ENCODE measurements around the gene HGD.
"Not testable (repeated sequence)": the region's sequence is repeated elsewhere in the genome, so short reads cannot be mapped to it uniquely, and the experiment has no call there.

The HGD gene

DNA sequence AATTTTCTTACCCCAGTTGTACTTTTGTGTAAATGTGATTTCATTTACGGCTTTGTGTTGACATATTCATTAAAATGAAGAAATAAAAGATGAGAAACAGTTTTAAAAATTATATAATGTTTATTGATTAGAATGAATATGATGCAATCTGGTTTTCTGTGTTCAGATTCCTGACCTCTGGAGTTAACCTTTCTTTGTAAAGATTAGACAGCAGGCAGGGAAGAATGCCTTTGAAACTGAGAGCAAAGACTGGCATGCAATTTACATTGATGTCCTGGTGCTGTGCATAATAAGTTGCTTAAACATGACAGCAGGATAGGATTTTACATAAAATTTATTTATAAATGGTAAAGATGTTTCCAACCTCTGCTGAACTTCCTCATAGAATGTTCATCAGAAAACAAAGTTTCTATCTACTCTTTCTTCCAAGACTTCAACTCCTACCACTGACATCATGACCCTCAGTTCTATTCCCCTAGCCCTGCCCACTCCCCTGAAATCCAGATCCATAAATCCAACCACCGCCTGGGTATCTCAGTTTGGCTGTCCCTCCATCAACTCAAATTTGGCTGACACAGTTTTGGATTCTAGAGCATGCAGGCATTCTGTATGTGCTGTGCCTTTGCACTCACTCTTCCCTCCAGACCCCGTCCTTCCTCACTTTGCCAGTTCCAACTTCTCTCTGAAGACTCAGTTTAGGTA, 1.7 kb downstream of the HGD start:
- no peak for DNase-seq (ENCODE audit: low read depth)

GRCh38 chr3:120678984-120679383, 3.1 kb downstream of the HGD start:
- no peak for DNase-seq (ENCODE audit: low read depth)

DNA sequence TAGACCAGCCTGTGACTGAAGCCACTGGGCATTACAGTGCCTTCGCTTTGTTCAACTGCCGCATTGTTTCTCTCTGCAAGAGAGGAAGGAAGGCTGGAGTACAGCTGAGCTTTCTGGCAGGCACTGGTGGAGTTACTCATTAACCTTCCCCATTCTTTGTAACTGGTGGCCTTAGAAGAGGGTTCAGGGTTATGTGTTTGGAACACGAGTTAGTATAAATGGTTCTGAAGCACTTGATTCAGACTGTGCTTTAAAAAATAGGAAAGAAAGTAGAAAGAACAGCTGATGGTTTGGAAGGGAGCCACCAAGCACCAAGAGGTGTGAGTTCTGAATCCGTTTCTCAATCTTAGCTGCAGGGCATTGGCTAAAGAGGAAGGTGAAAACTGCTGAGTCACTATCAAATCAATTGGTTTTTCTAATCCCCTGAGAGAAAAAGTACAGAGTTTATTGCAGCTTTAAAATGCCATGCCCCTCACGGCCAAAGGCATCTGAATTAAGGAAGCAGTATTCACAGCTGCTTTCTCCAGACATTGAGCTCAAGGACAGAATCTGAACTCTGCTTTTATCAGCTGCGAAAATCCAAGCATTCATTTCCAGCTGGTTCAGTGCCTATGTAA, 3.6 kb downstream of the HGD start:
- no peak for DNase-seq (ENCODE audit: low read depth)

- DNase-seq (ENCODE audit: low read depth), result not testable (repeated sequence)
Observed at GRCh38 chr3:120677193-120677592, 4.8 kb downstream of the HGD start.

GRCh38 chr3:120673116-120673515, 8.9 kb downstream of the HGD start:
- DNase-seq (ENCODE audit: low read depth), result no peak

GRCh38 chr3:120670576-120670975, 11.5 kb downstream of the HGD start:
- no peak for DNase-seq (ENCODE audit: low read depth)

- DNase-seq (ENCODE audit: low read depth), result no peak
Observed at GRCh38 chr3:120664926-120665325, 17.1 kb downstream of the HGD start.

- DNase-seq (ENCODE audit: low read depth), result no peak
Observed at GRCh38 chr3:120661945-120662344, 20.1 kb downstream of the HGD start.

DNA sequence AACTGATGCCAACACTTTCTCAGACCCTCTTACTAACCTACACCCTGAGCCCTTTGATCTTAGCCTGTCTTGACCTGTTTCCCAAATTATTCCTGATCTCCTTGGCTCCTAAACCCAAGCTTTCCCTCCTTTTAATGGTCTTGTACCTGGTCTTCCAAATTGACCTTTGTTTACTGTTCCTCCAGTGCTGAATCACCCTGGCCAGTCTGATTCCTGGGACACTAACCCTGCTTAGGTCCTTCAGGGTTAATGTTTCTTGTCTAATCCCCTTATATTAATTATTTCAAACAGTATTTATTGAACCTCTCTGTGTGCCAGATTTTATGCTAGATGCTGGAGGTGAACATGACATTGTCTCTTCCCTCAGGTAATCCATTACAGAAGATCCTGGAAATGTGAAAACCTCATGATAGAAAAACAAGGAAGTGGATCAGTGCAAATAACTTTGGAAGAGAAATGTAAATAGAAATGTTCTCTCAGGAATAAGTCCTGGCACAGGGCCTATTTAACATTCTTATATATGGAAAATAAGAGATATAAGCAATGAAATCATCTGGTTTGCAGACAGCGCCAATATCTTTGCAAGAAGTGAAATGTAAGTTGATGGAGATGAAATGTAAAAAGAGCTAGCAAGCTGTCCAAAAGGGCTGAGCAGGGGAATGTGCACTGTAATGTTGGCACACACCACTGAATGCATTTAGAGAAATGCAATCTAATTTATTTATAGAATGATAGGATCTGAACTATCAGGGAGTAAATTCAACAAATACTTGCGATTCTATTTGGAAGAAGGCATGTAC, 20.7 kb downstream of the HGD start:
- no peak for DNase-seq (ENCODE audit: low read depth)

DNA sequence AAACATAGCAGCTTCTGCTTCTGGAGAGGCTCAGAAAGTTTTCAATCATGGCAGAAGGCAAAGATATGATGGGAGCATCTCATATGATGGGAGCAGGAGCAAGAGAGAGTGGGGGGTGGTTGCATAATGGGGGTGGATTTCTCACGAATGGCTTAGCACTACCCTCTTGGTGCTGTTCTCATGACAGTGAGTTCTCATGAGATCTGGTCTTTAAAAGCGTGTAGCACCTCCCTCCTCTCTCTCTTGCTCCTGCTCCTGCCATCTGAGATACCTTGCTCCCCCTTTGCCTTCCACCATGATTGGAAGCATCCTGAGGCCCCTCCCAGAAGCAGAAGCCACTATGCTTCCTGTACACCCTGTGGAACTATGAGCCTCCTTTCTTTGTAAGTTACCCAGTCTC, 22.2 kb downstream of the HGD start:
- no peak for DNase-seq (ENCODE audit: low read depth)

- DNase-seq (ENCODE audit: low read depth), result no peak
Observed at GRCh38 chr3:120659285-120659684, 22.8 kb downstream of the HGD start.

DNA sequence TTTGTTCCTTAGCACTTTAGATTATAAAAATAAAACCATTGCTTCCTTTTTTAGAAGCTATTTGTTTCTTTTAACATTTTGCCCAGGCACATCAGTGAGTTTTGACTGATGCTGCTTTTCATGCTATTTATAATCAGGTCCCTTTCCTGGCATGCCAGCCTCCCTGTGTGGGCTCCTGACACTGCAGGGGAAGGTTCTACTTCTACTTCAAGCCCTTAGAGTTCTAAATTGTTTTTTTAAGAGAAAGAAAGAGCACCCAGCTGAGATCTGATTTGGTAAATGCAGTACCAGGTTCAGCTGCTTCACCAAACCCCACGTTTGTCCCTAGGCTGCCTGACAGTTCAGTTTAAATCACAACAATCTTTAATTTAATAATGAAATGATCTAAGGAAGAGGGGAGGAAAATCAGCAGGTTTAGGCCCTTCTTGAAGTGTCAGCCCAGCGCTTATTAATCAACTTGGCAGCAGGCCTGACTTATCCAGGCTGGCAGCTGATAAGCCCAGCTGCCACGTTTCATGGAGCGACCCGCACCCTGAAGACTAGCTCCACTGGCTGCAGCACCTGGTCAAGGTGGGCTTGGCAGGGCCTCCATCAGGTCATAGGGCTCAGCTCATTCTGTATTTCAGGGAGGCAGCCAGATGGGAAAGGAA, 29.0 kb downstream of the HGD start:
- no peak for DNase-seq (ENCODE audit: low read depth)

DNA sequence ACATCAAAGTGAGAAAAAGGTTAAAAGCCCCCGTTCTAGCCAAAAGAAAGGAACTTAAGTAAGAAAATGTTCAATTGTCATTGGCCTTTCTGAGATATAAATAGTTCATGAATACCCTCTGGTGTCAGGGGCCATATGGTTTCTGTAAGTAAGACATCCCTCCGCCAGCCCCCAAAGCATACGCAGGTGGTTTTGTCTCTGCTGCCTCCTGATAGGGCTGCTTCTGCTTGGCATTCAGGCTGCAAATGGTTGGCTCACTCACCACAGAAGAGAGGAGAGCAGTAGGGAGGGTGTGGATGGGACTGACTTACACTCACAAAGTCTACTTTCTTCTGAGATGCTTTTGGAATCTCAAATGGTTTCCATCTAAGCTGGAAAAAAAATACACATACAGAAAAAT, 29.8 kb downstream of the HGD start:
- DNase-seq (ENCODE audit: low read depth), result no peak

DNA sequence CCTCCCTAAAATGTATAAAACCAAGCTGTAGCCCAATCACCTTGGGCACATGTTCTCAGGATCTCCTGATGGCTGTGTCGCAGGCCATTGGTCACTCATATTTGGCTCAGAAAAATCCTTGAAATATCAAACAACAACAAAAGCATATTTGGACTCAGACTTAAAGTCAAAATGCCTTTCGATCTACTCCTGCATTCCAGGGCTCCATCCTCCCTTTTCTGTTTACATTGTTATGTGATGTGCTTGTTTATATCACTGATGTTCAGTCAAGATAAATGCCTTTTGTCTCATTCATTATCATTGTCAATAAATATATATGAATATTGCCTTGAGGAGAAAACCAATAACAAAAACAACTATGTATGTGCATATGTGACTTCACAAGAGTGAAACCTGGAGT, 31.7 kb downstream of the HGD start:
- no peak for DNase-seq (ENCODE audit: low read depth)

- no peak for DNase-seq (ENCODE audit: low read depth)
Observed at GRCh38 chr3:120649830-120650233, 32.2 kb downstream of the HGD start.

DNA sequence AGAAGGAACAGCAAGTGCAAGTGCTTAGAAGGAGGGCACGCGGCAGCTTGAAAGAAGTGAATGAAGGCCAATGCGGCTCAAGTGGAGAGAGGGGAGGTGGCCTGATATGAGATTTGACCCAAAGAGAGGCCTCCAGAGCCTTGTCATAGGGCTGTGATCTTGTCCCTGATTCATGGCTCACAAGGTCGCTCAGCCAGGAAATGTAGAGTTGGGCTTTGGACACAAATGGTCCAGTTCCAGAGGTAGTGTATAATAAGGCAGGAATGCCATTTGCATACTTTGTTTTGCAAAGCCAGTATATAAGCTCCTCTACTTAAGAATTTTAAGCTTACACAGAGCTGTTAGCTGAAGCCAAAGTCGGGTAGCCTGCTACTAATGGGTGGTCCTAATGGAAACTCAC, 33.7 kb downstream of the HGD start:
- no peak for DNase-seq (ENCODE audit: low read depth)

GRCh38 chr3:120646771-120647432, 35.1 kb downstream of the HGD start:
- no peak for DNase-seq (ENCODE audit: low read depth)

- no peak for DNase-seq (ENCODE audit: low read depth)
Observed at GRCh38 chr3:120645083-120645845, 36.8 kb downstream of the HGD start.

DNA sequence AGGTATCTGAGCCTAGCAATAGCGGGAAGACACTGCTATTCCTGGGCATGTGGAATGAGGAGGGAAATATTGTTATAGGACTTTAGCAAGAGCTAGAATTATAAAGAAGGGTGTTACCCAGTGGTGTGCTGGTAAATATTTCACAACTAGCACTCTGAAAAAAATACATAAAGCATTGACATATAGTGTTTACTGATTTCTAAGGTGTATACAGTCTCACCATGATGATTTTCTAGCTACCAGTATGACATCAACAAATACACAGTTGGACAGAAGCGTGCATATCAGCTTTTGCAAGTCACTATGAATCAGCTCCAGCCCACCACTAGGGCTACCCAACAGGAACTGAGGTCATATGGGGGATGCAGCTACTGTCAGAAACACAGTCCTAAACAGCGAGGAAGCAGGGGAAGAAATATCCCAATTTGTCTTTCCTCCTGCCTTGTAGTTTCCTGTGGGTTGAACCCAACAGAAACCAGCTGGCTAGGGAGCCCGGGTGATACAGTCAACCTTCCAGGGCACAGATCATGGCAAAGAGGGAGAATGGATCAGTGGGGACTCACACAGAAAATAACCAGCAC, 39.6 kb downstream of the HGD start:
- no peak for DNase-seq (ENCODE audit: low read depth)

GRCh38 chr3:120641696-120642246, 40.3 kb downstream of the HGD start:
- no peak for DNase-seq (ENCODE audit: low read depth)

DNA sequence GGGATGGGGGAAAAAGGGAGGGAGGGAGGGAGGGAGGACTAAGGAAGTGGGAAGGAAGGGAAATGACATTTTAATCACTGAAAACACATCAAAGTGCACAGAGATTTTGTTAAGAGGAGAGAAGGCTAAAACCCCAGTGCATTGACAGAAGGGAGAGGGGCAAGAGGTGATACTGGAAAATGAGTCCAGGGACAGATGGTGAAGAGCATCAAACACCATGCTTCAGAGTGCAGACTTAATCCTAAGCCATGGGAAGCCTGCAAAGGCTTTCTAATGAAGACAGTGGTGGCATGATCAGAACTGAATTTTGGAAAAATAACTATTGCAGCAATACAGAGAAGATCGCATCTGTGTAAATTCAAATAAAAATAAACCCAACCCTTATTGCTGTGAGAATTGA, 41.8 kb downstream of the HGD start:
- no peak for DNase-seq (ENCODE audit: low read depth)

Data from T follicular helper cell (primary cell).